GM12878 (cell line): ENCODE results near the gene TMEM253.

ENCODE experiments used
- CEBPB ChIP-seq, 2 experiments: fragments of 150-350 bp in 1 of 2; IDR thresholded peaks; 2 replicates each; pipeline ENCODE4 v1.6.1; 2012 to 2014; ENCODE audit warnings: low read depth in 2 of 2, low read length in 2 of 2, borderline replicate concordance in 1 of 2, inconsistent platforms in 1 of 2
- CTCF ChIP-seq, 3 experiments: IDR thresholded peaks in 2 of 3; conservative IDR thresholded peaks in 1 of 3; 2 replicates each; pipeline ENCODE4 v1.5.1; 2011; ENCODE audit warnings: low read depth in 3 of 3, low read length in 3 of 3, mild to moderate bottlenecking in 3 of 3, control low read depth in 2 of 3, moderate library complexity in 2 of 3, inconsistent platforms in 1 of 3, mixed read lengths in 1 of 3; ENCODE audit not compliant: control insufficient read depth in 2 of 3, insufficient read depth in 1 of 3; ENCODE audit errors: extremely low read depth in 1 of 3
- EP300 ChIP-seq, 2 experiments: fragments of 150-350 bp in 1 of 2; IDR thresholded peaks; 2 replicates each; pipeline ENCODE4 v1.6.1; 2011 to 2012; ENCODE audit warnings: low read depth in 2 of 2, low read length in 2 of 2, borderline replicate concordance in 1 of 2, improper control_type of control experiment in 1 of 2, inconsistent platforms in 1 of 2; ENCODE audit not compliant: control insufficient read depth in 1 of 2
- EZH2 ChIP-seq: IDR thresholded peaks from 2 replicates; pipeline ENCODE4 v1.6.1; 2012; ENCODE audit warnings: low read depth, mild to moderate bottlenecking, control low read depth, inconsistent platforms, low read length, borderline replicate concordance; ENCODE audit not compliant: control insufficient read depth
- NFYA ChIP-seq: IDR thresholded peaks from 2 replicates; pipeline ENCODE4 v1.6.1; 2011; ENCODE audit warnings: low read depth, mild to moderate bottlenecking, low read length, improper control_type of control experiment, borderline replicate concordance
- NR2C2 ChIP-seq: IDR thresholded peaks from 2 replicates; pipeline ENCODE4 v1.6.1; 2011; ENCODE audit warnings: borderline replicate concordance, low read depth; ENCODE audit not compliant: control insufficient read depth, insufficient read length
- POLR2AphosphoS5 ChIP-seq: IDR thresholded peaks from 2 replicates; pipeline ENCODE4 v1.6.1; 2011; ENCODE audit warnings: mild to moderate bottlenecking, low read length, inconsistent platforms
- POU2F2 ChIP-seq: IDR thresholded peaks from 3 replicates; pipeline ENCODE4 v1.6.1; 2011; ENCODE audit warnings: low read depth, mild to moderate bottlenecking, low read length, borderline replicate concordance
- RAD21 ChIP-seq: IDR thresholded peaks from 2 replicates; pipeline ENCODE4 v1.6.1; 2011; ENCODE audit warnings: mild to moderate bottlenecking, low read depth, low read length, moderate library complexity; ENCODE audit not compliant: insufficient read depth
- RCOR1 ChIP-seq: conservative IDR thresholded peaks from 2 replicates; pipeline ENCODE4 v1.6.1; 2012; ENCODE audit warnings: low read depth, low read length, improper control_type of control experiment
- REST ChIP-seq: IDR thresholded peaks from 2 replicates; pipeline ENCODE4 v1.6.1; 2012; ENCODE audit warnings: mild to moderate bottlenecking, low read depth, low read length
- ZBTB33 ChIP-seq: fragments of 450-650 bp; IDR thresholded peaks from 2 replicates; pipeline ENCODE4 v1.6.1; 2017; ENCODE audit warnings: mild to moderate bottlenecking

GRCh38 chr14:21096978-21097635 lies 3.8 kb upstream of the TMEM253 start:
- TF ChIP-seq CEBPB (IDR thresholded peaks at IDR 0.05; ENCODE audit: borderline replicate concordance in 1 of 2, low read depth in 2 of 2, low read length in 2 of 2) (no peak), POLR2AphosphoS5 (no peak), CTCF (IDR thresholded peaks at IDR 0.05 in 2 of 3, conservative IDR thresholded peaks at IDR 0.05 in 1 of 3; ENCODE audit: control insufficient read depth in 2 of 3, extremely low read depth in 1 of 3, insufficient read depth in 1 of 3, low read depth in 3 of 3, low read length in 3 of 3) (no peak), POU2F2 (no peak), NR2C2 (no peak), EP300 (IDR thresholded peaks at IDR 0.05; ENCODE audit: borderline replicate concordance in 1 of 2, control insufficient read depth in 1 of 2, low read depth in 2 of 2, low read length in 2 of 2) (no peak), RCOR1 (no peak), RAD21 (no peak), REST (no peak), NFYA (no peak), EZH2 (no peak), ZBTB33 (no peak)
